BE2C (cell line): Measurements from ENCODE around the gene KAZN.

Experiments
- DNase-seq: peaks from one replicate; pipeline ENCODE4 v3.0.0-alpha.2; 2020
- H3K27me3 ChIP-seq: fragments of 250-450 bp; sonication (Bioruptor Pico); 2 replicates; pipeline ENCODE4 v1.5.1; 2020; ENCODE audit warnings: mild to moderate bottlenecking
- H3K36me3 ChIP-seq: fragments of 250-450 bp; sonication (Bioruptor Pico); 2 replicates; pipeline ENCODE4 v1.5.1; 2020; ENCODE audit warnings: mild to moderate bottlenecking
- H3K4me1 ChIP-seq: fragments of 250-450 bp; sonication (Bioruptor Pico); 2 replicates; pipeline ENCODE4 v1.5.1; 2020
- H3K4me3 ChIP-seq: 2 replicates; pipeline ENCODE4 v1.5.1; 2011; ENCODE audit warnings: low read depth, low read length
- H3K9me3 ChIP-seq: fragments of 250-450 bp; sonication (Bioruptor Pico); 2 replicates; pipeline ENCODE4 v1.5.1; 2020
- TF ChIP-seq, protein P1 (sequence below): IDR thresholded peaks from 2 replicates; pipeline ENCODE4 v1.5.1; 2012; ENCODE audit warnings: mild to moderate bottlenecking, low read depth, low read length

Gene KAZN

DNA sequence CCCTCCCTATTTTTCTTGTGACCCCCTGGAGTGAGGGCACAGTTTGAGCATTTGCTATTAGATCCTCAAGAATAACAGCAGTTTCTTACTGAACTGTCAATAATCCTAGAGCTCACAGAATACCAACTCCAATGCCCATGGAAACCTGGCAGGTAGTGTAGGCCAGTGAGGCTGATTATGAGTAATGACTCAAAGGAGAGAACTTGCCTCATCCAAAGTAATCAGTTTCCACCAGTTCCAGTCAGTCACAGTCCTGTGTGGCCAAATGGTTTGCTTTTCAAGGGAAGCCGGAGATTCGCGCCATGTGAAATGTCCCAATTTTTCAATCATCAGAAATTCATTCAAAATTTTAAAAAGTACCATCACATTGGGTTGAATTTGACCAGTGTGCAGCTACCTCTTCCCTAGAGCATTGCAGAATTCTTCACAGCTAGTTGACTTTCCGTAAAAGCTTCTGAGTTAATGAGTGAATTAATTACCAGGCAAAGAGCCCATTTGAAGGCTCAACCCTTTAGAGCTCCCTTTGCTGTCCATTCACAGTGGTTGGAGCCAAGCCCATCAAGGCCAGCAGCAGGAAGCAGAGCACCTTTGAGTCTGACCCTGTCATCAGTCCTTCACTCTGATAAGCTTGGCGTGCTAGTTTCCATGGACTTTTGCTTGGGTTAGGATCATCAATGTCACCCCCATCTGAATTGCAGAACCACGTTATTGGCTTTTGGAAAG is 170.3 kb downstream of the KAZN start:
- no peaks in the 10 kb centered on the region for H3K36me3 ChIP-seq
- no peak for DNase-seq
- no peaks in the 10 kb centered on the region for H3K9me3 ChIP-seq
- no peaks in the 10 kb centered on the region for H3K27me3 ChIP-seq
- TF ChIP-seq, protein P1, sequence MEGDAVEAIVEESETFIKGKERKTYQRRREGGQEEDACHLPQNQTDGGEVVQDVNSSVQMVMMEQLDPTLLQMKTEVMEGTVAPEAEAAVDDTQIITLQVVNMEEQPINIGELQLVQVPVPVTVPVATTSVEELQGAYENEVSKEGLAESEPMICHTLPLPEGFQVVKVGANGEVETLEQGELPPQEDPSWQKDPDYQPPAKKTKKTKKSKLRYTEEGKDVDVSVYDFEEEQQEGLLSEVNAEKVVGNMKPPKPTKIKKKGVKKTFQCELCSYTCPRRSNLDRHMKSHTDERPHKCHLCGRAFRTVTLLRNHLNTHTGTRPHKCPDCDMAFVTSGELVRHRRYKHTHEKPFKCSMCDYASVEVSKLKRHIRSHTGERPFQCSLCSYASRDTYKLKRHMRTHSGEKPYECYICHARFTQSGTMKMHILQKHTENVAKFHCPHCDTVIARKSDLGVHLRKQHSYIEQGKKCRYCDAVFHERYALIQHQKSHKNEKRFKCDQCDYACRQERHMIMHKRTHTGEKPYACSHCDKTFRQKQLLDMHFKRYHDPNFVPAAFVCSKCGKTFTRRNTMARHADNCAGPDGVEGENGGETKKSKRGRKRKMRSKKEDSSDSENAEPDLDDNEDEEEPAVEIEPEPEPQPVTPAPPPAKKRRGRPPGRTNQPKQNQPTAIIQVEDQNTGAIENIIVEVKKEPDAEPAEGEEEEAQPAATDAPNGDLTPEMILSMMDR, result no peak
- no peak overlapping the region for H3K4me3 ChIP-seq
- H3K4me1 ChIP-seq, result no peaks in the 10 kb centered on the region

DNA sequence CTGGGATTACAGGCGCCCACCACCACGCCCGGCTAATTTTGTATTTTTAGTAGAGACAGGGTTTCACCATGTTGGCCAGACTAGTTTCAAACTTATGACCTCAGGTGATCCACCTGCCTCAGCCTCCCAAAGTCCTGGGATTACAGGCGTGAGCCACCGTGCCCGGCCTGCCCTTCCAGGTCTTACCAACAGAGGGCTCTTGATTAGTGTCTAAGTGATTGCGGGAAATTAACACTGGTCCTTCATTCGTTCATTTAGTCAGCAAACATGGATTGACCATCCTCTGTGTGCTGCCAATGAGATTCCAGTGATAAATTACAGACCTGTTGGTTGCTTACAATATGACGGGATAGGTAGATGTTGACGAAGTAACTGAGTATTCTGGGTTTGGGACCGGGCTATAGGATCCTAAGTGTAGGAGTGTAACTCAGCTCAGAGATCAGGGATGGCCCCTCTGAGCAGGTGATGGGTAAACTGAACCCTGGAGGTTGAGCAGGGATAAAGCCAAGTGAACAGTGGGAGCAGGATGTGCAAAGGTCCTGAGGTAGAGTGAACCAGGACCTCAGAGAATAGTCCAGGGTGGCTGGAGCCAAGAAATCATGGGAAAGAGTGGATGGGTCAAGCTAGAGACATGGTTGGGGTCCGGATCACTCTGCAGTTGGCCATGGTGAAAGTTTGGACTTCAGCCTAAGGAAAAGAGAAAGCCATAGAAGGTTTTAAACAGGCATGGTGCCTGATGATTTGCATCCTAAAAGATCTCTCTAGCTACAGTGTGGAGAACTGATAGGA is 171.2 kb downstream of the KAZN start:
- DNase-seq, result no peak
- no peaks in the 10 kb centered on the region for H3K27me3 ChIP-seq
- H3K4me3 ChIP-seq, result no peak overlapping the region
- TF ChIP-seq, protein P1, result no peak
- no peaks in the 10 kb centered on the region for H3K9me3 ChIP-seq
- no peaks in the 10 kb centered on the region for H3K4me1 ChIP-seq
- H3K36me3 ChIP-seq, result no peaks in the 10 kb centered on the region

DNA sequence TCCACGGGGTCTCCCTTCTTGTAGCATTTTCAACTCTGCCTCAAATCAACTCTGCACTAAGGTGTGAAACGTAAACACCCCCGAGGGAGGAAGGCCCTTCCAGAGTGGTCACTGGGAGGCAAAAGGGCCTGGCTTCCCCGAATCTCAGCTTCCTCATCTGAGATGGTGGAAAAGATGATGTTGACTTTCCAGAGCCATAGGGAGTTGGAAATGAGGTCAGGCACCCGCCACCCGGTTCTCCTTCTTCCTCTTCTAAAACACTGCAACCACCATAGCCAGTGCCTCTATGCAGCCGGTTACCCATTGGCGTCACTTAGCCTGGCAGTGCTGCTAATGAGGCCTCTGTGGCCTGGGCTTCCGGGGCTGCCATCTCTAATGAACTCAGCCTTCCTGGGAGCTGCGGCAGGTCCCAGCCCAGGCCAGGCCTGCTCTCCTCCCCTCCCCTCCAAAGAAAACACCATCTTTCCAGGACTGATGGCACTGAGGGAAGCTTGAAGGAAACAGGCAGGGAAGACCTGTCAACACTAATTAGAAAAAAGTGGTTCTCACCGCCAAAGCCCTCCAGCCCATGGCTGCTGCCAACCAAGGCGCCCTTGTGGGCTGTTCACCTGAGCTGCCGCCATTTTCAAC is 175.0 kb downstream of the KAZN start:
- TF ChIP-seq, protein P1, result no peak
- Histone ChIP-seq H3K36me3 (no peaks in the 10 kb centered on the region), H3K27me3 (no peaks in the 10 kb centered on the region), H3K4me3 (no peak overlapping the region), H3K9me3 (no peaks in the 10 kb centered on the region), H3K4me1 (no peaks in the 10 kb centered on the region)
- DNase-seq, result no peak

DNA sequence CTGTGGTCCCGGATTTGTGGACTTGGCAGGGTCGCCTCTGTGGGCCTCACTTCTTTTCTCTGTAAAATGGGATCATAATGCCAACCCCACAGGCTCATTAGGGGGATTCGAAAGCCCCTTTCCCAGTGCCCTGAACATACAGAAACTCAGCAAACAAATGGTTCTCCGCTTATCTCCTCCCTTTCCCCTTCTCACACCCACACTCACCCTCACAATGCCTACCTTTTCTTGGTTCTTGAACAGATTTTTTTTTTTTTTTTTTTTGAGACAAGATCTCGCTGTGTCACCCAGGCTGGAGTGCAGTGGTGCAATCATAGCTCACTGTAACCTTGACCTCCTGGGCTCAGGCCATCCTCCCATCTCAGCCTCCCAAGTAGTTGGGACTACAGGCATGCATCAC is 175.7 kb downstream of the KAZN start:
- Histone ChIP-seq H3K36me3 (no peaks in the 10 kb centered on the region), H3K4me3 (no peak overlapping the region), H3K9me3 (no peaks in the 10 kb centered on the region), H3K4me1 (no peaks in the 10 kb centered on the region), H3K27me3 (no peaks in the 10 kb centered on the region)
- TF ChIP-seq, protein P1, result no peak
- DNase-seq, result no peak

DNA sequence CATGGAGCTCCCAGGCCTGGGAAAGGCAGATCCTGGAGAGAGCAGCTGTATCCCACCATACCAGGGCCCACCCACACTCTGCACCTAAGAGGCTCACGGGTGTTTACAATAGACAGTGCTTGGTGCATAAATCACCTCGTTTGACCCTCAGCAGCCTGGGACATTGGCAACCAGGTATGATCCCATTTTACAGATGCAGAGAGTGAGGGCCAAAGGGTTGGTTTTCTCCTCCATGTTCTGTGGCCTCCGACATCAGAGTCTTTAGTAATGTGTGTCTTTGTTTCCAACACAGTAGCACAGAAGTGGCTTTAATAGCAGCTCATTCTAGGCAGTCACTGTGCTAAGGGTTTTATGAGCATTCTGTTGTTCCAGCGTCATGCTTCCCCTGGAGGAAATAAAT is 176.5 kb downstream of the KAZN start:
- Histone ChIP-seq H3K36me3 (no peaks in the 10 kb centered on the region), H3K4me1 (no peaks in the 10 kb centered on the region), H3K9me3 (no peaks in the 10 kb centered on the region), H3K27me3 (no peaks in the 10 kb centered on the region), H3K4me3 (no peak overlapping the region)
- no peak for DNase-seq
- TF ChIP-seq, protein P1, result no peak
